ENCODE results near the gene RIPOR3. TPM values are rescaled to one million over a fixed set of nuclear protein-coding genes. Genes with fewer than 3 reads are reported as not detected.
A peak's percentile ranks its signal among the peaks of the same experiment; 100 is the strongest.

RIPOR3 gene
- polyA plus RNA-seq, 1 donor (not counting 4 experiments of a cell fraction or from before 2014, with no cell fraction given): 0.10 TPM

GRCh38 chr20:50596694-50597021 lies 94.7 kb downstream of the RIPOR3 start:
- Histone ChIP-seq H3K4me2 (ENCODE audit: control insufficient read depth, extremely low read depth, insufficient read depth, low read depth, low read length) (no peak overlapping the region), H3K4me3 (ENCODE audit: control insufficient read depth in 2 of 3, extremely low read depth in 1 of 3, insufficient read depth in 2 of 3, low read depth in 1 of 3, low read length in 3 of 3) (no peak overlapping the region), H4K20me1 (ENCODE audit: control insufficient read depth, extremely low read depth, insufficient read depth, low read length) (no peaks in the 10 kb centered on the region), H3K9me3 (ENCODE audit: control insufficient read depth, low read depth, low read length) (no peaks in the 10 kb centered on the region), H3K27me3 (ENCODE audit: control insufficient read depth, extremely low read depth, insufficient read depth, low read length) (peaks cover 4% of the 10 kb centered on the region), H3K36me3 (ENCODE audit: control insufficient read depth in 2 of 2, extremely low read depth in 1 of 2, insufficient read depth in 2 of 2, low read length in 2 of 2) (no peaks in the 10 kb centered on the region), H3K4me1 (ENCODE audit: control insufficient read depth, extremely low read depth, insufficient read depth, low read length) (peaks cover 8% of the 10 kb centered on the region), H3K27ac (ENCODE audit: control insufficient read depth, insufficient read depth, low read length) (no peak overlapping the region), H3K79me2 (ENCODE audit: control insufficient read depth, insufficient read depth, low read length) (no peaks in the 10 kb centered on the region), H3K9me1 (ENCODE audit: control insufficient read depth, extremely low read depth, insufficient read depth, low read length) (no peaks in the 10 kb centered on the region), H3K9ac (ENCODE audit: control insufficient read depth, extremely low read depth, insufficient read depth, low read length) (no peak overlapping the region), H2AFZ (ENCODE audit: control insufficient read depth, low read length) (no peak overlapping the region)
- dilution Hi-C loops (cut with MboI; ENCODE audit: extremely low pct_ligation_motif_present, low sequenced_read_pairs): no loop called here
- TF ChIP-seq EZH2 (IDR thresholded peaks at IDR 0.05; ENCODE audit: low read length) (no peak), CTCF (optimal IDR thresholded peaks at IDR 0.05 in 1 of 3, IDR thresholded peaks at IDR 0.05 in 1 of 3, conservative IDR thresholded peaks at IDR 0.05 in 1 of 3; ENCODE audit: extremely low read depth in 1 of 3, insufficient read depth in 2 of 3, low read length in 3 of 3) (no peak)
- DNase-seq (ENCODE audit: low read depth, low spot score): no peak
- FAIRE-seq: no peak

- no peak overlapping the region for H3K27ac ChIP-seq (ENCODE audit: control insufficient read depth, insufficient read depth, low read length)
- H3K4me3 ChIP-seq (ENCODE audit: control insufficient read depth in 2 of 3, extremely low read depth in 1 of 3, insufficient read depth in 2 of 3, low read depth in 1 of 3, low read length in 3 of 3): no peak overlapping the region
Measured at GRCh38 chr20:50595988-50596693, 95.2 kb downstream of the RIPOR3 start.

More at GRCh38 chr20:50595988-50596693, 95.2 kb downstream of the RIPOR3 start:
- DNase-seq (ENCODE audit: low read depth, low spot score) (no peak), FAIRE-seq (no peak)
- Histone ChIP-seq H4K20me1 (ENCODE audit: control insufficient read depth, extremely low read depth, insufficient read depth, low read length) (no peaks in the 10 kb centered on the region), H3K9me1 (ENCODE audit: control insufficient read depth, extremely low read depth, insufficient read depth, low read length) (no peaks in the 10 kb centered on the region), H3K36me3 (ENCODE audit: control insufficient read depth in 2 of 2, extremely low read depth in 1 of 2, insufficient read depth in 2 of 2, low read length in 2 of 2) (no peaks in the 10 kb centered on the region), H3K9ac (ENCODE audit: control insufficient read depth, extremely low read depth, insufficient read depth, low read length) (no peak overlapping the region), H3K9me3 (ENCODE audit: control insufficient read depth, low read depth, low read length) (no peaks in the 10 kb centered on the region), H3K4me2 (ENCODE audit: control insufficient read depth, extremely low read depth, insufficient read depth, low read depth, low read length) (peak overlapping the region; percentile 34), H3K4me1 (ENCODE audit: control insufficient read depth, extremely low read depth, insufficient read depth, low read length) (peaks cover 8% of the 10 kb centered on the region), H3K27me3 (ENCODE audit: control insufficient read depth, extremely low read depth, insufficient read depth, low read length) (peaks cover 4% of the 10 kb centered on the region), H2AFZ (ENCODE audit: control insufficient read depth, low read length) (no peak overlapping the region), H3K79me2 (ENCODE audit: control insufficient read depth, insufficient read depth, low read length) (no peaks in the 10 kb centered on the region)
- TF ChIP-seq EZH2 (IDR thresholded peaks at IDR 0.05; ENCODE audit: low read length) (no peak), CTCF (optimal IDR thresholded peaks at IDR 0.05 in 1 of 3, IDR thresholded peaks at IDR 0.05 in 1 of 3, conservative IDR thresholded peaks at IDR 0.05 in 1 of 3; ENCODE audit: extremely low read depth in 1 of 3, insufficient read depth in 2 of 3, low read length in 3 of 3) (no peak)
- dilution Hi-C loops (cut with MboI; ENCODE audit: extremely low pct_ligation_motif_present, low sequenced_read_pairs): no loop called here
